ENCODE measurements around the gene F7. TPM values are rescaled to one million over a fixed set of nuclear protein-coding genes. Genes with fewer than 3 reads are reported as not detected.

F7 gene
- total and polyA plus RNA-seq, 2 donors (not counting 1 experiment from before 2014, with no cell fraction given): not detected

- WGBS (ENCODE audit: insufficient coverage): 90% methylated on average over 6 of the region's 9 CpGs
- no peak for DNase-seq
- no peak for ATAC-seq (ENCODE audit: low read depth)
- CTCF ChIA-PET: no interaction called here
- H3K4me1 Mint-ChIP-seq: no peaks in the 10 kb centered on the region
- H3K4me3 Mint-ChIP-seq: no peak overlapping the region
- H3K27me3 Mint-ChIP-seq: peaks cover 4% of the 10 kb centered on the region
- no peaks in the 10 kb centered on the region for H3K4me1 ChIP-seq (ENCODE audit: control insufficient read depth in 2 of 2, insufficient read depth in 2 of 2, low read length in 2 of 2)
- H3K36me3 ChIP-seq (replicated peaks in 1 of 2; ENCODE audit: control extremely low read depth in 1 of 2, control insufficient read depth in 1 of 2, extremely low read depth in 1 of 2, insufficient read depth in 2 of 2, low read length in 1 of 2): no peaks in the 10 kb centered on the region
- intact Hi-C loops (cut with micrococcal nuclease): no loop called here
- no peaks in the 10 kb centered on the region for H4K20me1 ChIP-seq (ENCODE audit: control insufficient read depth, insufficient read depth, low read length, poor library complexity, severe bottlenecking)
- H3K79me2 ChIP-seq (ENCODE audit: control insufficient read depth, insufficient read depth, low read length): no peaks in the 10 kb centered on the region
- no peak overlapping the region for H3K27ac Mint-ChIP-seq
- TF ChIP-seq CTCF (IDR thresholded peaks at IDR 0.05) (no peak), EZH2 (IDR thresholded peaks at IDR 0.05; ENCODE audit: borderline replicate concordance, insufficient read depth, low read depth, low read length, poor library complexity, severe bottlenecking) (no peak)
- peaks cover 0 to 2% (median 0%) of the 10 kb centered on the region in 4 experiments for H3K27me3 ChIP-seq (replicated peaks in 1 of 4; ENCODE audit: control extremely low read depth in 1 of 4, control insufficient read depth in 3 of 4, insufficient read depth in 4 of 4, low read length in 3 of 4)
- peaks cover 0 to 5% (median 0%) of the 10 kb centered on the region in 3 donors for H3K9me3 ChIP-seq (ENCODE audit: control extremely low read depth in 1 of 3, control insufficient read depth in 2 of 3, insufficient read depth in 1 of 3, low read length in 2 of 3)
- H3K27ac ChIP-seq (ENCODE audit: low read length in 2 of 2): no peak overlapping the region
- no peak overlapping the region for H2AFZ ChIP-seq (ENCODE audit: insufficient read depth, low read depth, low read length, poor library complexity, severe bottlenecking)
- no peaks in the 10 kb centered on the region for H3K9me3 Mint-ChIP-seq (ENCODE audit: insufficient read depth)
- H3K9ac ChIP-seq (ENCODE audit: low read length): no peak overlapping the region
- no peak overlapping the region for H3K4me2 ChIP-seq (replicated peaks; ENCODE audit: low read depth, low read length, poor library complexity, severe bottlenecking)
- no peak overlapping the region for H3K4me3 ChIP-seq (ENCODE audit: control extremely low read depth in 1 of 5, extremely low read depth in 1 of 5, insufficient read depth in 1 of 5, low read depth in 2 of 5, low read length in 4 of 5)
- POLR2A ChIA-PET: no interaction called here
These were observed 12.3 kb downstream of the F7 start for GRCh38 chr13:113117911-113118260.

- no peak for TF ChIP-seq CTCF (IDR thresholded peaks at IDR 0.05)
- no peak for TF ChIP-seq EZH2 (IDR thresholded peaks at IDR 0.05; ENCODE audit: borderline replicate concordance, insufficient read depth, low read depth, low read length, poor library complexity, severe bottlenecking)
- Histone ChIP-seq H3K27me3 (replicated peaks in 1 of 4; ENCODE audit: control extremely low read depth in 1 of 4, control insufficient read depth in 3 of 4, insufficient read depth in 4 of 4, low read length in 3 of 4) (no peaks in the 10 kb centered on the region), H3K9ac (ENCODE audit: low read length) (no peak overlapping the region), H3K36me3 (replicated peaks in 1 of 2; ENCODE audit: control extremely low read depth in 1 of 2, control insufficient read depth in 1 of 2, extremely low read depth in 1 of 2, insufficient read depth in 2 of 2, low read length in 1 of 2) (no peaks in the 10 kb centered on the region), H3K9me3 (ENCODE audit: control extremely low read depth in 1 of 3, control insufficient read depth in 2 of 3, insufficient read depth in 1 of 3, low read length in 2 of 3) (peaks cover 0 to 5% (median 0%) of the 10 kb centered on the region in 3 donors), H4K20me1 (ENCODE audit: control insufficient read depth, insufficient read depth, low read length, poor library complexity, severe bottlenecking) (no peaks in the 10 kb centered on the region), H2AFZ (ENCODE audit: insufficient read depth, low read depth, low read length, poor library complexity, severe bottlenecking) (no peak overlapping the region), H3K79me2 (ENCODE audit: control insufficient read depth, insufficient read depth, low read length) (no peaks in the 10 kb centered on the region), H3K4me1 (ENCODE audit: control insufficient read depth in 2 of 2, insufficient read depth in 2 of 2, low read length in 2 of 2) (no peaks in the 10 kb centered on the region), H3K27ac (ENCODE audit: low read length in 2 of 2) (no peak overlapping the region), H3K4me2 (replicated peaks; ENCODE audit: low read depth, low read length, poor library complexity, severe bottlenecking) (no peak overlapping the region), H3K4me3 (ENCODE audit: control extremely low read depth in 1 of 5, extremely low read depth in 1 of 5, insufficient read depth in 1 of 5, low read depth in 2 of 5, low read length in 4 of 5) (no peak overlapping the region)
- Mint-ChIP-seq H3K27me3 (peaks cover 4% of the 10 kb centered on the region), H3K9me3 (ENCODE audit: insufficient read depth) (no peaks in the 10 kb centered on the region), H3K27ac (no peak overlapping the region), H3K4me1 (no peaks in the 10 kb centered on the region), H3K4me3 (no peak overlapping the region)
- DNase-seq (no peak), ATAC-seq (ENCODE audit: low read depth) (no peak)
- ChIA-PET CTCF (no interaction called here), POLR2A (no interaction called here)
- intact Hi-C loops (cut with micrococcal nuclease): no loop called here
- 95% methylated on average over 40 of the region's 42 CpGs for WGBS (ENCODE audit: insufficient coverage)
These were observed 12.8 kb downstream of the F7 start for GRCh38 chr13:113118261-113119021.

Data from B cell (primary cell).